Measurements from ENCODE around the gene TMEM233.

DNA sequence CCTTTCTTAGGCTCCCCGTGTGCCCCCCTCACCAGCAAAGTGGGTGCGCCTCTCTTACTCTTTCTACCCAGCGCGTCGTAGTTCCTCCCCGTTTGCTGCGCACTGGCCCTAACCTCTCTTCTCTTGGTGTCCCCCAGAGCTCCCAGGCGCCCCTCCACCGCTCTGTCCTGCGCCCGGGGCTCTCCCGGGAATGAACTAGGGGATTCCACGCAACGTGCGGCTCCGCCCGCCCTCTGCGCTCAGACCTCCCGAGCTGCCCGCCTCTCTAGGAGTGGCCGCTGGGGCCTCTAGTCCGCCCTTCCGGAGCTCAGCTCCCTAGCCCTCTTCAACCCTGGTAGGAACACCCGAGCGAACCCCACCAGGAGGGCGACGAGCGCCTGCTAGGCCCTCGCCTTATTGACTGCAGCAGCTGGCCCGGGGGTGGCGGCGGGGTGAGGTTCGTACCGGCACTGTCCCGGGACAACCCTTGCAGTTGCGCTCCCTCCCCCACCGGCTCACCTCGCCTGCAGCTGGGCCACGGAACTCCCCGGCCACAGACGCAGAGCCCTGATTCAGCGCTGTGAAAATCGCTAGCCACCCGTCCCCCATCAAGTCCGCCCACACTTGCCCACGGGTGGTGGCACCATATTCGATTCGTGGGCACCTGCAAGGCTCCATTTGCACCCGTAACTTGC lies 1.3 kb downstream of the TMEM233 start:
- no peak for TF ChIP-seq POLR2A (IDR thresholded peaks at IDR 0.05)
- TF ChIP-seq CTCF (IDR thresholded peaks at IDR 0.05) = no peak
- TF ChIP-seq POLR2AphosphoS5 (IDR thresholded peaks at IDR 0.05) = no peak
- TF ChIP-seq EP300 (IDR thresholded peaks at IDR 0.05) = no peak

Measured in suprapubic skin (tissue), 4 donors.